Measurements from ENCODE around the gene IRF3. TPM values are rescaled to one million over a fixed set of nuclear protein-coding genes. Genes with fewer than 3 reads are reported as not detected.

The IRF3 gene
- total RNA-seq, 1 experiment from 2014 or later, result 181 TPM

GRCh38 chr19:49678985-49679770, 13.5 kb upstream of the IRF3 start:
- POLR2A ChIA-PET (ENCODE audit: unreplicated experiment), result interaction anchor here (0.6 to 0.7 kb wide), 2 partner anchors 223 to 275 kb away, joined by 3 read pairs; no protein-coding TSS in a partner anchor
- no peak overlapping the region for H3K27ac ChIP-seq
- H3K4me2 ChIP-seq, result peak overlapping the region; percentile 97
- no peak overlapping the region for H2AFZ ChIP-seq
- H3K27me3 ChIP-seq (ENCODE audit: insufficient read depth, low read depth), result no peaks in the 10 kb centered on the region
- BruUV-seq (replicated peaks), result no TSS peak
- TF ChIP-seq EZH2 (IDR thresholded peaks at IDR 0.05; ENCODE audit: low read depth), result no peak
- TF ChIP-seq, protein P1, sequence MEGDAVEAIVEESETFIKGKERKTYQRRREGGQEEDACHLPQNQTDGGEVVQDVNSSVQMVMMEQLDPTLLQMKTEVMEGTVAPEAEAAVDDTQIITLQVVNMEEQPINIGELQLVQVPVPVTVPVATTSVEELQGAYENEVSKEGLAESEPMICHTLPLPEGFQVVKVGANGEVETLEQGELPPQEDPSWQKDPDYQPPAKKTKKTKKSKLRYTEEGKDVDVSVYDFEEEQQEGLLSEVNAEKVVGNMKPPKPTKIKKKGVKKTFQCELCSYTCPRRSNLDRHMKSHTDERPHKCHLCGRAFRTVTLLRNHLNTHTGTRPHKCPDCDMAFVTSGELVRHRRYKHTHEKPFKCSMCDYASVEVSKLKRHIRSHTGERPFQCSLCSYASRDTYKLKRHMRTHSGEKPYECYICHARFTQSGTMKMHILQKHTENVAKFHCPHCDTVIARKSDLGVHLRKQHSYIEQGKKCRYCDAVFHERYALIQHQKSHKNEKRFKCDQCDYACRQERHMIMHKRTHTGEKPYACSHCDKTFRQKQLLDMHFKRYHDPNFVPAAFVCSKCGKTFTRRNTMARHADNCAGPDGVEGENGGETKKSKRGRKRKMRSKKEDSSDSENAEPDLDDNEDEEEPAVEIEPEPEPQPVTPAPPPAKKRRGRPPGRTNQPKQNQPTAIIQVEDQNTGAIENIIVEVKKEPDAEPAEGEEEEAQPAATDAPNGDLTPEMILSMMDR (conservative IDR thresholded peaks at IDR 0.05), result 0 out of 2 replicates have a peak, but pooled peaks have one; percentile 9
- intact Hi-C loops (cut with micrococcal nuclease; ENCODE audit: unreplicated experiment), result loop anchor here (1.0 to 5.0 kb wide), 4 partner anchors 88 to 287 kb away; partner anchors contain the start of gene AP2A1
- DNase-seq, result peak in 1 of 2 experiments; percentile 55
- peaks cover 29% of the 10 kb centered on the region for H3K36me3 ChIP-seq (ENCODE audit: low read depth)
- H3K79me2 ChIP-seq (ENCODE audit: low read depth), result peaks cover 68% of the 10 kb centered on the region
- H3K9me3 ChIP-seq (ENCODE audit: insufficient read depth, low read depth), result no peaks in the 10 kb centered on the region
- H4K20me1 ChIP-seq (ENCODE audit: insufficient read depth), result peaks cover 65% of the 10 kb centered on the region
- H3K4me1 ChIP-seq (replicated peaks; ENCODE audit: insufficient read depth), result peaks cover 21% of the 10 kb centered on the region
- H3K9me2 ChIP-seq (ENCODE audit: insufficient read depth), result no peaks in the 10 kb centered on the region
- CTCF ChIA-PET, result interaction anchor here (0.6 to 0.7 kb wide), 4 partner anchors 21 to 188 kb away, joined by 7 to 17 read pairs (median 8); partner anchors contain the start of gene PNKP
- H3F3A ChIP-seq (ENCODE audit: insufficient read depth, low read depth), result peaks cover 65% of the 10 kb centered on the region
- H3K4me3 ChIP-seq, result peak overlapping the region; percentile 99

- Histone ChIP-seq H2AFZ (no peak overlapping the region), H3K79me2 (ENCODE audit: low read depth) (peaks cover 59% of the 10 kb centered on the region), H3K9me2 (ENCODE audit: insufficient read depth) (no peaks in the 10 kb centered on the region), H3K4me3 (peak overlapping the region; percentile 99), H3K36me3 (ENCODE audit: low read depth) (peaks cover 23% of the 10 kb centered on the region), H3F3A (ENCODE audit: insufficient read depth, low read depth) (peaks cover 64% of the 10 kb centered on the region), H3K27me3 (ENCODE audit: insufficient read depth, low read depth) (no peaks in the 10 kb centered on the region), H3K9me3 (ENCODE audit: insufficient read depth, low read depth) (no peaks in the 10 kb centered on the region), H4K20me1 (ENCODE audit: insufficient read depth) (peaks cover 54% of the 10 kb centered on the region), H3K4me1 (replicated peaks; ENCODE audit: insufficient read depth) (peaks cover 21% of the 10 kb centered on the region), H3K4me2 (peak overlapping the region; percentile 97), H3K27ac (peak overlapping the region; percentile 82)
- DNase-seq, result peak in 1 of 2 experiments; percentile 75
- intact Hi-C loops (cut with micrococcal nuclease; ENCODE audit: unreplicated experiment), result loop anchor here (1.0 to 5.0 kb wide), 7 partner anchors 88 to 286 kb away; partner anchors contain the start of genes AKT1S1, AP2A1 and TBC1D17
- no peak for TF ChIP-seq EZH2 (IDR thresholded peaks at IDR 0.05; ENCODE audit: low read depth)
- TF ChIP-seq, protein P1 (conservative IDR thresholded peaks at IDR 0.05), result peak; percentile 88
- CTCF ChIA-PET, result interaction anchor here (0.5 to 0.6 kb wide), 5 partner anchors 16 to 348 kb away, joined by 3 to 10 read pairs (median 5); partner anchors contain the start of genes PNKP and ZNF473
- POLR2A ChIA-PET (ENCODE audit: unreplicated experiment), result interaction anchor here (0.7 to 1.1 kb wide), 2 partner anchors 184 to 276 kb away, joined by 3 to 6 read pairs; no protein-coding TSS in a partner anchor
- BruUV-seq (replicated peaks), result TSS peak; percentile 33
Measured at GRCh38 chr19:49677901-49678674, 12.4 kb upstream of the IRF3 start.
